HG03280 (cell line): ENCODE results near the gene RCOR1.
"Not testable (repeated sequence)": the region's sequence is repeated elsewhere in the genome, so short reads cannot be mapped to it uniquely, and the experiment has no call there.

Experiments used
- ATAC-seq: cut with Tn5 transposase; IDR thresholded peaks from one replicate; pipeline ENCODE4 v1.9.1; 2021; ENCODE audit warnings: mild to moderate bottlenecking, moderate library complexity; ENCODE audit not compliant: unreplicated experiment

RCOR1 gene

DNA sequence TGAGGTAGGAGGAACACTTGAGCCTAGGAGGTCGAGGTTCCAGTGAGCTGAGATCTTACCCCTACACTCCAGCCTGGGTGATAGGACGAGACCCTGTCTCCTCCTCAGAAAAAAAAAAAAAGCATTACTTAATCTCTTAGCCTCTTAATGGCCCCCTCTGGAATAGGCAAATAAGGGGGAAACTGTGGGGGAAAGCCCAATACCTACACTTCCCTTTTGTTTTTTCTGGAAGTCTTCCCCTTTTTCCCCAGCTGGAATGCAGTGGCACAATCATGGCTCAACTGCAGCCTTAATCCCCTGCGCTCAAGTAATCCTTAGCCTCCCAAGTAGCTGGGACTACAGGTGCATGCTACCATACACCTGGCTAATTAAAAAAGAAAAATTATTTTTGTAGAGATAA is 32.2 kb downstream of the RCOR1 start:
- no peak for ATAC-seq

DNA sequence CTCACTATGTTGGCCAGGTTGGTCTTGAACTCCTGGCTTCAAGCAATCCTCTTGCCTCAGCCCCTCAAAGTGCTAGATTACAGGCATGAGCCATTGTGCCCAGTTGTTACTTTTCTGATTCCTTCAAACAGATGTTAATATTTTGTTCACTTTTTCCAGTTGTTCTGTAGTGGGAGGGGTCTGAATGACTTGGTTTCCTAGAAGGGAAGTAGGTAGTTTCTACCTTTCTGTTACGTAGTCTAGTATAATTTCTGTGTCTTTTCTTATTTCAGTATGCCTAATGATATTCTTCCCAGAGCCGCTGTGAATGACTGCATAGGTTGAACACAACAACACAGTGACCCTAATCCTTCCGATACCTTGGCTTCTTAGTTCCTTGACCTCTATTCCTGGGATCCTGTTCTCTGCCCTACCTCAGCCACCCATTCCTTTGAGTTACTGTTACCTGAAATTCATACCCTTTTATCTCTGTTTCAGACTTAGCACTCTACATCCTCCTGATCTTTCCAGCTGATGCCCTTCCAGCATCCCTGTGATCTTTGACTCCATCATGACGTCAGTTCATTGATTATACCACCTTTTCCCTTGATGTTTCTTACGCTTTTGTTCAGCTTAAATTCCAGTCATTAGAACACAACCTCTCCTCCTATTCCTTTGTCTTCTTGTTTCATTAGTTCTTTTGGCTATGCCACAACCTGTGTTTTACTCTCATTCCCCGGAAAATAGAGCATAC is 33.3 kb downstream of the RCOR1 start:
- no peak for ATAC-seq

DNA sequence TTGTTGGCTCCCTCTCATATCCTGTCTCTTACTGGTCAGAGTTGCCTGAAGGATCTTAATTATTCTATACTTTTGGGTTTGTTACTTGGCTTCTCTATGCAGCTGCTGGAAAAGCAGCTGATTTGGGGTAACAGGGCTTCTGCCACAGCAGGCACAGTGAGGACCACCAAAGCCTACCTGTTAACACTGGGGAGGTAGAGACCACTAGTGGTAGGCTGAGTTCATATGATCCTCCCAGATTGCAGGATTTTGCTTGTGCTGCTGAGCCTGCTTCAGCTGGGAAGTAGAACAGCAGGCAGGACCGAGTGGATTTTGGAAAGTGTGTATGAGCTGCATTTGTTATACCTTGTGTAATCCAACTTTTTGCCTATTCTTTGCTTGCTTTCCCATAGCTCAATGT is 34.1 kb downstream of the RCOR1 start:
- no peak for ATAC-seq

DNA sequence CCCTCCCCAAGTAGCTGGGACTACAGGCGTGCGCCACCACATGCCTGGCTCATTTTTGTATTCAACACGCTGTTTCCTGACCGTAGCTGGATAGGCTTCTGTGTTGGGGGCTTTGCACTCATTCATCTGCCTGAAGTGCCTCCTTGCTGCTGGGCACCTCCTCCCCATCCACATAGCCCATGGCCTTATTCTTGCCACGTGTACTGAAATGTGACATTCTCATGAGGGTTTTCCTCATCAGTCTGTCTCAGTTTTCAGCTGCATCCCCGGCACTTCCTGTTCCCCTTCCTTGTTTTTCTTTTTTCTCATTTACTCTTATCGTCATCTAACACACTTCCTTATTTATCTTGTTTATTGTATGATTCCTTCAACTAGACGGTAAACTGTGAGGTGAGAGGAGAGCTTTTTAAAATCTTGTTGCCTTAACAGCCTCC is 36.6 kb downstream of the RCOR1 start:
- no peak for ATAC-seq

- ATAC-seq = no peak
Measured at GRCh38 chr14:102629808-102630350, 37.4 kb downstream of the RCOR1 start.

GRCh38 chr14:102630405-102630804 is 38.0 kb downstream of the RCOR1 start:
- ATAC-seq = no peak

DNA sequence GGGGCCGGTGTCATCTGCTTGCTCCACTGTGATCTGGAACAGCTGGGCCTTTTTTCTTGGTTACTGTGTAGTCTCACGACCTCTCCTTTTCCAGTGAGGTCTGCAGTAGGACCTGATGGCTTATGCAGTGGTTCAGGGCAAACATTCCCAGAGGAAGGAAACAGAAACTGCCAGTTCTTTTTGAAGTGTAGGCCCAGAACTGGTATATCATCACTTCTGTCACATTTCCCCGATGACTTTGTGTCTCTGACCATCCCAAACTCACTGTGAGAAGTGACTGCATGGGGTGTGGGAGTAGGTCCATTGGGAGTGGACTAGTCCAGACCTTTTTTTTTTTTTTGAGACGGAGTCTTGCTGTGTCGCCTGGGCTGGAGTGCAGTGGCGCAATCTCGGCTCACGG is 38.4 kb downstream of the RCOR1 start:
- ATAC-seq = no peak

DNA sequence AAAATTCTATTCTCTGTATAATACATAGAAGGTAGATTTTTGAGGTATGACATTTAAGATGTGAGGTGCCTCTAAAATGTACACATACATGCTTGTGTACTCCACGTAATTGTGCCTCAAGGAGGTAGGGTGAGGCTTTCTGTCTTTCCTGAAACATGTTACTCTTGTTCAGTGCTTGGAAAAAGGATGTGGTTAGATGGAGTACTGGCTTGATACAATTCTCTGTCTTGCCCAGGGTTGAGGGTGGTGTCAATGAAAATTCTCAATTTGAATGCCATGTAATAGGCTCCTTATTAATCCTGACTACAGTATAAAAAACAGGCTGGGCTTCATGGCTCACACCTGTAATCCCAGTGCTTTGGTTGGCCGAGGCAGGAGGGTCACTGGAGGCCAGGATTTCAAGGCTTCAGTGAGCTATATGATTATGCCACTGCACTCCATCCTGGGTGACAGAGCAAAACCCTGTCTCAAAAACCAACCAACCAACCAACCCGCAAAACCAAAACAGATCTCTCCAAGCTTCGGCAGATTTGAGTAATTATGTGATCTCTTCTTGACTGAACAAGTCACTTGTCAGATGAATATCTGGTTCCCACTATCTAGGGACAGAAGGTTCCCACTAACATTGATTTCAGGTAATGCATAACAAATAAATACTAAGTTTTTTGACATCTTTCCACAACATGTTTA is 41.6 kb downstream of the RCOR1 start:
- no peak for ATAC-seq

- ATAC-seq = not testable (repeated sequence)
Measured at GRCh38 chr14:102639611-102640010, 47.2 kb downstream of the RCOR1 start.

DNA sequence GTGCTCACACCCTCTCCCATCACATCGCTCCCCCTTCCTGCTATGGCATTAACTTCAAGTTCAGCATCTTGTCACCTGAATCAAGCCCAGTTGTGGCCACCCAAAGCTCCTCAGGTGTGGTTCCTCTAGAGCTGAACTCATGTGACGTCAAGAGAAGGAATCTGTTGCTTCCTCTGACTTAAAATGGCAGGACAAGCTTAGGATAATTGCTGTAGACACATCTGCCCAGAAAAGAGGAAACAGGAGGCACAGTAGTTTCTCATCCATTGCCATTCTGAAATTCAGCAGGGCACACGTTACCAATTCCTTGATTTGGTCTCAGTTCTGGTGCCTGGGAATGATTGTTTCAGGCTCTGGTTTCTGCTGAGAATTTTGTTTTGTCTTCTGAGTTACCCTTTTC is 52.1 kb downstream of the RCOR1 start:
- no peak for ATAC-seq

- no peak for ATAC-seq
Measured at GRCh38 chr14:102645746-102646440, 53.4 kb downstream of the RCOR1 start.

- no peak for ATAC-seq
Measured at GRCh38 chr14:102646615-102647014, 54.2 kb downstream of the RCOR1 start.

GRCh38 chr14:102652194-102652593 is 59.7 kb downstream of the RCOR1 start:
- ATAC-seq = no peak

DNA sequence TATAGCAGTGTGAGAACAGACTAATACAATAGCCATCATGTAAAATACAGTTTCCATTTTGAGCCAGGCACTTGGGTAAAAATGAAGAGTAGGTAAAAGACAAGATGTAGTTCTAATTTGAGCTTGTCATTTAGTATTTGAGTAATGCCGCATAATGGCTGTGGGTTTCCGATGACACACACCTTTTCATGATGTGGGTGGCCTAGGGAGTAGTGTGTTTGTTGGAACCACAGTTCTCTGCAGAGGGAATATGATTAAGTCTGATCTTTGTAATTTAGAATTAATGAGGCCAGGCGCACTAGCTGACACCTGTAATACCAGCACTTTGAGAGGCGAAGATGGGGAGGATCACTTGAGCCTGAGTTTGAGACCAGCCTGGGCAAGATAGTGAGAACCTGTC is 61.8 kb downstream of the RCOR1 start:
- ATAC-seq = no peak

- ATAC-seq = no peak
Measured at GRCh38 chr14:102655137-102655536, 62.7 kb downstream of the RCOR1 start.

- ATAC-seq = no peak
Measured at GRCh38 chr14:102659797-102660196, 67.3 kb downstream of the RCOR1 start.

DNA sequence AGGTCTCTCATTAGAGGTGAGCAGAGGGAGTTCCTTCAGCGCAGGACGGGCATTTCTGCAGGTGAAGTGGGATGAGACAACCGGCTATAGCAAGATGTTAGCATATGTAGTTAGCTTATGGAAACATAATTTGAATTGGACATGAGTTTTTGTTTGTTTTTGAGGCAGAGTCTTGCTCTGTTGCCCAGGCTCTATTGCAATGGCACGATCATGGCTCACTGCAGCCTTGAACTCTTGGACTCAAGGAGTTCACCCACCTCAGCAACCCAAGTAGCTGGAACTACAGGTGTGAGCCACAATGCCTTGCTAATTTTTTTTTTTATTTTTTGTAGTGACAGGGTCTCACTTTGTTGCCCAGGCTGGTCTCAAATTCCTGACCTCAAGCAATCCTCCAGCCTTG is 69.2 kb downstream of the RCOR1 start:
- no peak for ATAC-seq

- ATAC-seq = no peak
Measured at GRCh38 chr14:102662636-102663430, 70.4 kb downstream of the RCOR1 start.

- no peak for ATAC-seq
Measured at GRCh38 chr14:102663440-102663839, 71.0 kb downstream of the RCOR1 start.

DNA sequence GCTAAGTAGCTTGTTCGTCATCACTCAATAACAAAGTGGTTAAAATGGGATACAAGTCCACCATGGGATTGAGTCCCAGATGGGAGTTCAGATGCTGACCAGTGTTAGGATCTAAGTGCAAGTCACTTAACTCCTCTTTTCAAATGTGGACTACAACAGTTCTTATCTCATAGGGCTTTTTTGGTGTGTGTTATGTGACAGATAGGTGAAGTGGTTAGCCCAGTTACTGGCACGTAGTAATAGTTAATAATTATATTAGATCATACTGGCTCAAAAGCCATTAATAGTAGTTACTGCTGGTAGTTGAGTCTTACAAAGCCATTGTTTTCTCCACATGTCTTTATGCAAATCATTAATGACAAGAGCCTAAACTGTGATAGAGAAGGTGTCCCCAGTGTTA is 73.2 kb downstream of the RCOR1 start:
- ATAC-seq = no peak

DNA sequence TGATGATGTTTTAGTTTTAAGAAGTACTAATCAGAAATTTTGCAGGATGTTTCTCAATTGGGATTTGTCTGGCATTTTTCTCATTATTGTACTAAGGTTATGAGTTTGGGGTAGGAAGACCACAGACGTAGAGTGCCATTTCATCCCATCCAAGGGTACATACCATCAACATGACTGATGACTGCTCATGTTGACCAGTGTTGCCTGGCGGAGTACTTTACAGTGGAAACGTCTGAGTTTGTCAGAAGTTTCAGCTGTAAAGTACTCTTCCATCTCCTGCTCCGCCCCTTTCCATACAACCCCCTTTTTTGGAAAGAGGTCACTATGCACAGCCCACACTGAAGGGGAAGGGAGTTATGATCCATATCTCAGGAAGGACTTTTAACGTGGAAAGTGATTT is 74.2 kb downstream of the RCOR1 start:
- ATAC-seq = no peak
